Smooth muscle cell (in vitro differentiated cells): ENCODE measurements around the gene LIPT2. TPM values are rescaled to one million over a fixed set of nuclear protein-coding genes. Genes with fewer than 3 reads are reported as not detected.

Experiments
- DNase-seq: peaks from one replicate; lab custom pipeline; 2025; ENCODE audit not compliant: unreplicated experiment; lab: John Stamatoyannopoulos, UW
- H2AFZ ChIP-seq: fragments of 200-600 bp; sonication (generic); 2 replicates; pipeline ENCODE4 v1.6.0; 2016; ENCODE audit warnings: antibody characterized with exemption, low read depth, mild to moderate bottlenecking
- H3F3A ChIP-seq: fragments of 200-600 bp; sonication (generic); 2 replicates; pipeline ENCODE4 v1.6.0; 2017; ENCODE audit warnings: antibody characterized with exemption, low read depth
- H3K27ac ChIP-seq: fragments of 200-600 bp; sonication (generic); 2 replicates; pipeline ENCODE4 v1.5.1; 2016; ENCODE audit warnings: low read depth, mild to moderate bottlenecking
- H3K27me3 ChIP-seq: fragments of 200-600 bp; sonication (generic); 2 replicates; pipeline ENCODE4 v1.6.1; 2016; ENCODE audit warnings: low read depth, mild to moderate bottlenecking
- H3K36me3 ChIP-seq: fragments of 200-600 bp; sonication (generic); 2 replicates; pipeline ENCODE4 v1.5.1; 2016; ENCODE audit warnings: low read depth
- H3K4me1 ChIP-seq: fragments of 200-600 bp; sonication (generic); 2 replicates; pipeline ENCODE4 v1.5.1; 2016; ENCODE audit warnings: low read depth
- H3K4me2 ChIP-seq: fragments of 200-600 bp; sonication (generic); 2 replicates; pipeline ENCODE4 v1.6.0; 2016; ENCODE audit warnings: mild to moderate bottlenecking
- H3K4me3 ChIP-seq: fragments of 200-600 bp; sonication (generic); 2 replicates; pipeline ENCODE4 v1.5.1; 2016; ENCODE audit warnings: mild to moderate bottlenecking
- H3K79me2 ChIP-seq: fragments of 200-600 bp; sonication (generic); 2 replicates; pipeline ENCODE4 v1.6.0; 2016; ENCODE audit warnings: low read depth, mild to moderate bottlenecking
- H3K9ac ChIP-seq: fragments of 200-600 bp; sonication (generic); 2 replicates; pipeline ENCODE4 v1.6.0; 2016; ENCODE audit warnings: low read depth
- H3K9me3 ChIP-seq: fragments of 200-600 bp; sonication (generic); replicated peaks from 2 replicates; pipeline ENCODE4 v1.5.1; 2016; ENCODE audit warnings: low read depth
- H4K20me1 ChIP-seq: fragments of 200-600 bp; sonication (generic); 2 replicates; pipeline ENCODE4 v1.6.0; 2016; ENCODE audit warnings: low read depth
- WGBS: methylation state at CpG from one replicate; pipeline ENCODE4 v1.1.7; 2016; ENCODE audit warnings: low lambda C conversion rate; 5-methylcytosine and 5-hydroxymethylcytosine counted together
- polyA plus RNA-seq: library from polyadenylated mRNA; unstranded; fragments of >200 nt; fragmentation: Nextera tagmentation; extraction: Ambion mirVana; gene quantifications from 2 replicates; pipeline ENCODE4 v1.2.1, GENCODE V29; 2016
- small RNA-seq: library from RNA; depleted of rRNA; stranded (forward); fragments of <200 nt; gene quantifications from one replicate; pipeline ENCODE3, GENCODE V24; 2014
- total RNA-seq: library from RNA; depleted of rRNA; stranded (reverse); fragments of >200 nt; gene quantifications from 2 replicates; pipeline ENCODE4 v1.2.3, GENCODE V29; 2014
- TF ChIP-seq, protein P1 (sequence below): fragments of 200-600 bp; sonication (generic); IDR thresholded peaks from 2 replicates; pipeline ENCODE4 v1.5.1; 2017; ENCODE audit warnings: borderline replicate concordance, mild to moderate bottlenecking, antibody characterized with exemption; ENCODE audit not compliant: insufficient read depth, poor library complexity, severe bottlenecking

The LIPT2 gene
- total and polyA plus RNA-seq, 2 experiments from 2014 or later = 4.0 to 10.2 TPM

DNA sequence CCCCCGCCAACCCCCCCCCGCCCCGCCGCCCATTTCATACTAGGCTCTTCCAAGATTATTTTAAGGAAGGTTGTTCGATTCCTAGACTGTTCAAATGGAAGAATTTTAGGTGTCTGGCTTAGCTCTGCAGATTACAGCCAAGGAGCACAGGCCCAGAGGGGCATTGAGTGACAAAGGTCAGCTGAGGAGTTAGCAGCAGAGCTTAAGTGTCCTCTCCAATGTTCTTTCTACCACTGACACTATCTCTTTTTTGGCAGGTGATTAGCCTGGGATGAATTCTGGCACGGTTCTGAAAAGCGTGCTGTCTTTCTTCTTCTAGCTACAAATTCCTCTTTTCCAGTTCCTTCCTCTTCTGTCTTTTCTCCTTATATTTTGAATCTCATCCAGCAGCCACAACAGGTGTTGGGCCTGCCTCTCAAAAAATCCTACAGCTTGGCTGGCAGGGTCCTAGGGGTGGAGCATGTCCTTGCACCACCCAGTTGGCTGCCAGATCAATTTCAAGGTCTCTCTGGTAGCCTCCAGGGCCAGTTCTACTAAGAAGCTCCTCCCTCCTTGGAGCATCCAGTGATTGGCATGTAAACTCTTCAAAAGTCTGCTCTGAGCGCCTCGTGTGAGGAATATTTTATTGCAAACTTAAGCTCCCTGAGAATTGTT, 49.2 kb downstream of the LIPT2 start:
- Histone ChIP-seq H2AFZ (no peak overlapping the region), H4K20me1 (no peaks in the 10 kb centered on the region), H3F3A (no peaks in the 10 kb centered on the region), H3K79me2 (no peaks in the 10 kb centered on the region), H3K9ac (no peak overlapping the region), H3K9me3 (no peaks in the 10 kb centered on the region), H3K36me3 (no peaks in the 10 kb centered on the region), H3K4me2 (no peak overlapping the region), H3K27me3 (no peaks in the 10 kb centered on the region), H3K4me3 (no peak overlapping the region), H3K4me1 (peaks cover 5% of the 10 kb centered on the region), H3K27ac (no peak overlapping the region)
- WGBS = 87% methylated on average over 9 of the region's 9 CpGs
- TF ChIP-seq, protein P1, sequence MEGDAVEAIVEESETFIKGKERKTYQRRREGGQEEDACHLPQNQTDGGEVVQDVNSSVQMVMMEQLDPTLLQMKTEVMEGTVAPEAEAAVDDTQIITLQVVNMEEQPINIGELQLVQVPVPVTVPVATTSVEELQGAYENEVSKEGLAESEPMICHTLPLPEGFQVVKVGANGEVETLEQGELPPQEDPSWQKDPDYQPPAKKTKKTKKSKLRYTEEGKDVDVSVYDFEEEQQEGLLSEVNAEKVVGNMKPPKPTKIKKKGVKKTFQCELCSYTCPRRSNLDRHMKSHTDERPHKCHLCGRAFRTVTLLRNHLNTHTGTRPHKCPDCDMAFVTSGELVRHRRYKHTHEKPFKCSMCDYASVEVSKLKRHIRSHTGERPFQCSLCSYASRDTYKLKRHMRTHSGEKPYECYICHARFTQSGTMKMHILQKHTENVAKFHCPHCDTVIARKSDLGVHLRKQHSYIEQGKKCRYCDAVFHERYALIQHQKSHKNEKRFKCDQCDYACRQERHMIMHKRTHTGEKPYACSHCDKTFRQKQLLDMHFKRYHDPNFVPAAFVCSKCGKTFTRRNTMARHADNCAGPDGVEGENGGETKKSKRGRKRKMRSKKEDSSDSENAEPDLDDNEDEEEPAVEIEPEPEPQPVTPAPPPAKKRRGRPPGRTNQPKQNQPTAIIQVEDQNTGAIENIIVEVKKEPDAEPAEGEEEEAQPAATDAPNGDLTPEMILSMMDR = no peak
- no peak for DNase-seq

GRCh38 chr11:74443071-74443864, 50.3 kb downstream of the LIPT2 start:
- Histone ChIP-seq H3K36me3 (no peaks in the 10 kb centered on the region), H3K4me3 (no peak overlapping the region), H3K4me2 (peak overlapping the region; percentile 4), H3K9ac (no peak overlapping the region), H2AFZ (no peak overlapping the region), H3K4me1 (peaks cover 5% of the 10 kb centered on the region), H3K9me3 (no peaks in the 10 kb centered on the region), H3K27ac (peak overlapping the region; percentile 40), H3K79me2 (no peaks in the 10 kb centered on the region), H3F3A (no peaks in the 10 kb centered on the region), H3K27me3 (no peaks in the 10 kb centered on the region), H4K20me1 (no peaks in the 10 kb centered on the region)
- TF ChIP-seq, protein P1 = no peak
- 47% methylated on average over 8 of the region's 8 CpGs for WGBS
- no peak for DNase-seq

GRCh38 chr11:74442636-74443035, 50.9 kb downstream of the LIPT2 start:
- no peak for DNase-seq
- Histone ChIP-seq H3K36me3 (no peaks in the 10 kb centered on the region), H4K20me1 (no peaks in the 10 kb centered on the region), H3K79me2 (no peaks in the 10 kb centered on the region), H3K27me3 (no peaks in the 10 kb centered on the region), H3K4me2 (peak overlapping the region; percentile 4), H3K27ac (peak overlapping the region; percentile 40), H3F3A (peaks cover 3% of the 10 kb centered on the region), H3K9ac (no peak overlapping the region), H3K4me1 (peaks cover 5% of the 10 kb centered on the region), H3K9me3 (no peaks in the 10 kb centered on the region), H2AFZ (no peak overlapping the region), H3K4me3 (no peak overlapping the region)
- TF ChIP-seq, protein P1 = no peak
- 15% methylated on average over 3 of the region's 3 CpGs for WGBS

Small RNAs within 50 kb of the gene (small RNA-seq; reads per million reads assigned to genes)
- gene CYCSP27 = not detected

Other genes with a start within 250 kb of the LIPT2 start
- gene P4HA3, start 182.1 kb downstream of the LIPT2 start, total RNA-seq = 6.9 and 13.5 TPM in 2 replicates
- 11.8 and 18.9 TPM in 2 replicates for gene P4HA3, start 182.1 kb downstream of the LIPT2 start, polyA plus RNA-seq
- gene PGM2L1, start 95.3 kb downstream of the LIPT2 start, total RNA-seq = 17.3 and 17.5 TPM in 2 replicates
- gene PGM2L1, start 95.3 kb downstream of the LIPT2 start, polyA plus RNA-seq = 6.5 and 6.7 TPM in 2 replicates
- 3.9 and 6.3 TPM in 2 replicates for gene KCNE3, start 26.2 kb downstream of the LIPT2 start, total RNA-seq
- 4.2 and 5.1 TPM in 2 replicates for gene KCNE3, start 26.2 kb downstream of the LIPT2 start, polyA plus RNA-seq
- 20.4 and 21.0 TPM in 2 replicates for gene POLD3, start 98.9 kb upstream of the LIPT2 start, total RNA-seq
- 17.2 and 33.9 TPM in 2 replicates for gene POLD3, start 98.9 kb upstream of the LIPT2 start, polyA plus RNA-seq
- 7.3 and 13.8 TPM in 2 replicates for gene CHRDL2, start 237.7 kb upstream of the LIPT2 start, total RNA-seq
- gene CHRDL2, start 237.7 kb upstream of the LIPT2 start, polyA plus RNA-seq = 71.4 and 98.6 TPM in 2 replicates